HepG2 (cell line): ENCODE results near the gene PC. TPM values are rescaled to one million over a fixed set of nuclear protein-coding genes. Genes with fewer than 3 reads are reported as not detected.

Experiments
- GFI1 ChIP-seq: sonication (generic); formaldehyde crosslinking; IDR thresholded peaks from 2 replicates; pipeline ENCODE4 v1.5.0; 2020; ENCODE audit warnings: missing genetic modification reagents, mild to moderate bottlenecking, borderline replicate concordance
- MAFF ChIP-seq: IDR thresholded peaks from 2 replicates; pipeline ENCODE4 v1.6.1; 2011; ENCODE audit warnings: low read depth, low read length, improper control_type of control experiment
- TCF7 ChIP-seq: sonication (generic); IDR thresholded peaks from 2 replicates; pipeline ENCODE4 v1.6.1; 2016; ENCODE audit warnings: antibody characterized with exemption, low read depth
- THAP11 ChIP-seq: IDR thresholded peaks from 2 replicates; pipeline ENCODE4 v1.6.1; 2016; ENCODE audit warnings: missing biosample characterization, missing genetic modification reagents
- ZNF460 ChIP-seq: sonication (generic); formaldehyde crosslinking; IDR thresholded peaks from 2 replicates; pipeline ENCODE4 v1.5.1; 2020; ENCODE audit warnings: missing genetic modification reagents, mild to moderate bottlenecking, borderline replicate concordance
- polyA plus RNA-seq, 8 experiments: library from polyadenylated mRNA; depleted of rRNA in 3 of 8; stranded (reverse) in 7 of 8; unstranded in 1 of 8; fragments of >200 nt; fragmentation: Illumina TruSeq in 4 of 8; extraction: Trizol in 4 of 8; gene quantifications; 2 replicates each; pipeline versions ENCODE4 v1.2.1 to v1.2.3, GENCODE V29; 2011 to 2016; ENCODE audit warnings: low read depth in 4 of 8, missing spikeins in 1 of 8, mixed read lengths in 1 of 8; ENCODE audit not compliant: insufficient read depth in 1 of 8
- total RNA-seq, 5 experiments: library from RNA; depleted of rRNA; stranded (reverse); fragments of >200 nt; fragmentation: Illumina TruSeq; extraction: Trizol; gene quantifications; 2 replicates each; pipeline ENCODE4 v1.2.3, GENCODE V29; 2016; ENCODE audit warnings: low read depth in 1 of 5
- TF ChIP-seq, protein P1 (sequence below): sonication (generic); formaldehyde crosslinking; IDR thresholded peaks from 2 replicates; pipeline ENCODE4 v1.5.0; 2020; ENCODE audit warnings: mild to moderate bottlenecking, missing genetic modification reagents, borderline replicate concordance
- TF ChIP-seq, protein P2 (sequence below): sonication (generic); formaldehyde crosslinking; conservative IDR thresholded peaks from 2 replicates; pipeline ENCODE4 v1.4.0; 2020; ENCODE audit warnings: mild to moderate bottlenecking, missing genetic modification reagents, moderate library complexity
- TF ChIP-seq, protein P3 (sequence below): sonication (generic); formaldehyde crosslinking; IDR thresholded peaks from 2 replicates; pipeline ENCODE4 v1.4.0; 2020; ENCODE audit warnings: missing genetic modification reagents
- TF ChIP-seq, protein P4 (sequence below): sonication (generic); formaldehyde crosslinking; IDR thresholded peaks from 2 replicates; pipeline ENCODE4 v1.5.1; 2020; ENCODE audit warnings: missing genetic modification reagents, mild to moderate bottlenecking, borderline replicate concordance
- TF ChIP-seq, protein P5 (sequence below): sonication (generic); formaldehyde crosslinking; IDR thresholded peaks from 2 replicates; pipeline ENCODE4 v1.5.0; 2020; ENCODE audit warnings: missing genetic modification reagents

The PC gene
- total and polyA plus RNA-seq, 2 of the 13 experiments (the other 11 are each of a cell fraction or from before 2014, with no cell fraction given): 29.0 to 39.0 TPM

DNA sequence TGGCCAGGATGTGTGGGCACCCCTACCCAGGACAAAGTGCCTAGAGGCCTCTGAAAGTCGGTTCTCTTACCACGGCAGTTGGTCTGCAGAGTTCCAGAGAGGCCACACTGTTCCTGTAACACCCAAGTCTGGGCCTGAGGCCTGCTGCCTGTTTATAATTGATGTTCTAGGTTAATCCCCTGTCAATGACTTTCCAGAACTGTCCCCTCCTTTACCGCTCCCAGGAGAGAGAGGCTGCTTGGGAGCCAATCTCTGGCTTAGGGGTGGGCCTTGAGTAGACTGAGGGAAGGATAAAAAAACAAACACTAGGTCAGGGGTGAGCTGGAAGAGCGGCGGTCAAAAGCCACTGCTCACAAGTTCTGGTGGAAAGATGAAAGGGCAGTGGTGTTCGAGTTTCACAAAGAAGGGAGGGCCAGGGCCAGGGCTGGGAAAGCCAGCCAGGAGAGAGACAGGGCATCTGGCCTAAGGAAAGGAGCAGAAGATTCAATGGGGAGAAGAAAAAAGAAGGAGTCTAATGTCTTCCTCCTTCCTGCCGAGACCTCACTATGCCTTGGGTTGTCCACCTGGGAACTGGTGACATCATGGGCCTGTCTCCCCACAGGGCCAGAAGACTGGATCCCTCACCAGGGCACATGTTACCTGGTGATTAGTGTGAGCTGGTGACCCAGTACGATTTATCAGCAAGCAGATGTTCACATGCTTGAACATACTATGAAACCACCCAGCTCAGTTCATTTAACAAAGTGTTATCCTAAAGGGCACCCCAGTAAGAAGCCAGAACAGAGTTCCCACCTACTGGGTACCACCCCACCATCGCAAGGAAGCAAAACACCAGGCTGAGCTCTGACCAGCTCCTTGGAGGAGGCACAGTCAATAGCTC, 50.2 kb downstream of the PC start (continued):
- TF ChIP-seq, protein P1, sequence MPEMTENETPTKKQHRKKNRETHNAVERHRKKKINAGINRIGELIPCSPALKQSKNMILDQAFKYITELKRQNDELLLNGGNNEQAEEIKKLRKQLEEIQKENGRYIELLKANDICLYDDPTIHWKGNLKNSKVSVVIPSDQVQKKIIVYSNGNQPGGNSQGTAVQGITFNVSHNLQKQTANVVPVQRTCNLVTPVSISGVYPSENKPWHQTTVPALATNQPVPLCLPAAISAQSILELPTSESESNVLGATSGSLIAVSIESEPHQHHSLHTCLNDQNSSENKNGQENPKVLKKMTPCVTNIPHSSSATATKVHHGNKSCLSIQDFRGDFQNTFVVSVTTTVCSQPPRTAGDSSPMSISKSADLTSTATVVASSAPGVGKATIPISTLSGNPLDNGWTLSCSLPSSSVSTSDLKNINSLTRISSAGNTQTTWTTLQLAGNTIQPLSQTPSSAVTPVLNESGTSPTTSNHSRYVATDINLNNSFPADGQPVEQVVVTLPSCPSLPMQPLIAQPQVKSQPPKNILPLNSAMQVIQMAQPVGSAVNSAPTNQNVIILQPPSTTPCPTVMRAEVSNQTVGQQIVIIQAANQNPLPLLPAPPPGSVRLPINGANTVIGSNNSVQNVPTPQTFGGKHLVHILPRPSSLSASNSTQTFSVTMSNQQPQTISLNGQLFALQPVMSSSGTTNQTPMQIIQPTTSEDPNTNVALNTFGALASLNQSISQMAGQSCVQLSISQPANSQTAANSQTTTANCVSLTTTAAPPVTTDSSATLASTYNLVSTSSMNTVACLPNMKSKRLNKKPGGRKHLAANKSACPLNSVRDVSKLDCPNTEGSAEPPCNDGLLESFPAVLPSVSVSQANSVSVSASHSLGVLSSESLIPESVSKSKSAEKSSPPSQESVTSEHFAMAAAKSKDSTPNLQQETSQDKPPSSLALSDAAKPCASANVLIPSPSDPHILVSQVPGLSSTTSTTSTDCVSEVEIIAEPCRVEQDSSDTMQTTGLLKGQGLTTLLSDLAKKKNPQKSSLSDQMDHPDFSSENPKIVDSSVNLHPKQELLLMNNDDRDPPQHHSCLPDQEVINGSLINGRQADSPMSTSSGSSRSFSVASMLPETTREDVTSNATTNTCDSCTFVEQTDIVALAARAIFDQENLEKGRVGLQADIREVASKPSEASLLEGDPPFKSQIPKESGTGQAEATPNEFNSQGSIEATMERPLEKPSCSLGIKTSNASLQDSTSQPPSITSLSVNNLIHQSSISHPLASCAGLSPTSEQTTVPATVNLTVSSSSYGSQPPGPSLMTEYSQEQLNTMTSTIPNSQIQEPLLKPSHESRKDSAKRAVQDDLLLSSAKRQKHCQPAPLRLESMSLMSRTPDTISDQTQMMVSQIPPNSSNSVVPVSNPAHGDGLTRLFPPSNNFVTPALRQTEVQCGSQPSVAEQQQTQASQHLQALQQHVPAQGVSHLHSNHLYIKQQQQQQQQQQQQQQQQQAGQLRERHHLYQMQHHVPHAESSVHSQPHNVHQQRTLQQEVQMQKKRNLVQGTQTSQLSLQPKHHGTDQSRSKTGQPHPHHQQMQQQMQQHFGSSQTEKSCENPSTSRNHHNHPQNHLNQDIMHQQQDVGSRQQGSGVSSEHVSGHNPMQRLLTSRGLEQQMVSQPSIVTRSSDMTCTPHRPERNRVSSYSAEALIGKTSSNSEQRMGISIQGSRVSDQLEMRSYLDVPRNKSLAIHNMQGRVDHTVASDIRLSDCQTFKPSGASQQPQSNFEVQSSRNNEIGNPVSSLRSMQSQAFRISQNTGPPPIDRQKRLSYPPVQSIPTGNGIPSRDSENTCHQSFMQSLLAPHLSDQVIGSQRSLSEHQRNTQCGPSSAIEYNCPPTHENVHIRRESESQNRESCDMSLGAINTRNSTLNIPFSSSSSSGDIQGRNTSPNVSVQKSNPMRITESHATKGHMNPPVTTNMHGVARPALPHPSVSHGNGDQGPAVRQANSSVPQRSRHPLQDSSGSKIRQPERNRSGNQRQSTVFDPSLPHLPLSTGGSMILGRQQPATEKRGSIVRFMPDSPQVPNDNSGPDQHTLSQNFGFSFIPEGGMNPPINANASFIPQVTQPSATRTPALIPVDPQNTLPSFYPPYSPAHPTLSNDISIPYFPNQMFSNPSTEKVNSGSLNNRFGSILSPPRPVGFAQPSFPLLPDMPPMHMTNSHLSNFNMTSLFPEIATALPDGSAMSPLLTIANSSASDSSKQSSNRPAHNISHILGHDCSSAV (CRISPR knock-in tag): no peak
- TF ChIP-seq MAFF (no peak), THAP11 (CRISPR knock-in tag) (no peak), TCF7 (peak; percentile 83), ZNF460 (CRISPR knock-in tag) (no peak), GFI1 (CRISPR knock-in tag) (peak; percentile 38; the same call in 1 of the 2 replicates)
- TF ChIP-seq, protein P2, sequence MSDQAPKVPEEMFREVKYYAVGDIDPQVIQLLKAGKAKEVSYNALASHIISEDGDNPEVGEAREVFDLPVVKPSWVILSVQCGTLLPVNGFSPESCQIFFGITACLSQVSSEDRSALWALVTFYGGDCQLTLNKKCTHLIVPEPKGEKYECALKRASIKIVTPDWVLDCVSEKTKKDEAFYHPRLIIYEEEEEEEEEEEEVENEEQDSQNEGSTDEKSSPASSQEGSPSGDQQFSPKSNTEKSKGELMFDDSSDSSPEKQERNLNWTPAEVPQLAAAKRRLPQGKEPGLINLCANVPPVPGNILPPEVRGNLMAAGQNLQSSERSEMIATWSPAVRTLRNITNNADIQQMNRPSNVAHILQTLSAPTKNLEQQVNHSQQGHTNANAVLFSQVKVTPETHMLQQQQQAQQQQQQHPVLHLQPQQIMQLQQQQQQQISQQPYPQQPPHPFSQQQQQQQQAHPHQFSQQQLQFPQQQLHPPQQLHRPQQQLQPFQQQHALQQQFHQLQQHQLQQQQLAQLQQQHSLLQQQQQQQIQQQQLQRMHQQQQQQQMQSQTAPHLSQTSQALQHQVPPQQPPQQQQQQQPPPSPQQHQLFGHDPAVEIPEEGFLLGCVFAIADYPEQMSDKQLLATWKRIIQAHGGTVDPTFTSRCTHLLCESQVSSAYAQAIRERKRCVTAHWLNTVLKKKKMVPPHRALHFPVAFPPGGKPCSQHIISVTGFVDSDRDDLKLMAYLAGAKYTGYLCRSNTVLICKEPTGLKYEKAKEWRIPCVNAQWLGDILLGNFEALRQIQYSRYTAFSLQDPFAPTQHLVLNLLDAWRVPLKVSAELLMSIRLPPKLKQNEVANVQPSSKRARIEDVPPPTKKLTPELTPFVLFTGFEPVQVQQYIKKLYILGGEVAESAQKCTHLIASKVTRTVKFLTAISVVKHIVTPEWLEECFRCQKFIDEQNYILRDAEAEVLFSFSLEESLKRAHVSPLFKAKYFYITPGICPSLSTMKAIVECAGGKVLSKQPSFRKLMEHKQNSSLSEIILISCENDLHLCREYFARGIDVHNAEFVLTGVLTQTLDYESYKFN (CRISPR knock-in tag): peak; percentile 87
- TF ChIP-seq, protein P3, sequence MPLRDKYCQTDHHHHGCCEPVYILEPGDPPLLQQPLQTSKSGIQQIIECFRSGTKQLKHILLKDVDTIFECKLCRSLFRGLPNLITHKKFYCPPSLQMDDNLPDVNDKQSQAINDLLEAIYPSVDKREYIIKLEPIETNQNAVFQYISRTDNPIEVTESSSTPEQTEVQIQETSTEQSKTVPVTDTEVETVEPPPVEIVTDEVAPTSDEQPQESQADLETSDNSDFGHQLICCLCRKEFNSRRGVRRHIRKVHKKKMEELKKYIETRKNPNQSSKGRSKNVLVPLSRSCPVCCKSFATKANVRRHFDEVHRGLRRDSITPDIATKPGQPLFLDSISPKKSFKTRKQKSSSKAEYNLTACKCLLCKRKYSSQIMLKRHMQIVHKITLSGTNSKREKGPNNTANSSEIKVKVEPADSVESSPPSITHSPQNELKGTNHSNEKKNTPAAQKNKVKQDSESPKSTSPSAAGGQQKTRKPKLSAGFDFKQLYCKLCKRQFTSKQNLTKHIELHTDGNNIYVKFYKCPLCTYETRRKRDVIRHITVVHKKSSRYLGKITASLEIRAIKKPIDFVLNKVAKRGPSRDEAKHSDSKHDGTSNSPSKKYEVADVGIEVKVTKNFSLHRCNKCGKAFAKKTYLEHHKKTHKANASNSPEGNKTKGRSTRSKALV (CRISPR knock-in tag): 0 out of 2 replicates have a peak, but pooled peaks have one; percentile 31
- TF ChIP-seq, protein P4, sequence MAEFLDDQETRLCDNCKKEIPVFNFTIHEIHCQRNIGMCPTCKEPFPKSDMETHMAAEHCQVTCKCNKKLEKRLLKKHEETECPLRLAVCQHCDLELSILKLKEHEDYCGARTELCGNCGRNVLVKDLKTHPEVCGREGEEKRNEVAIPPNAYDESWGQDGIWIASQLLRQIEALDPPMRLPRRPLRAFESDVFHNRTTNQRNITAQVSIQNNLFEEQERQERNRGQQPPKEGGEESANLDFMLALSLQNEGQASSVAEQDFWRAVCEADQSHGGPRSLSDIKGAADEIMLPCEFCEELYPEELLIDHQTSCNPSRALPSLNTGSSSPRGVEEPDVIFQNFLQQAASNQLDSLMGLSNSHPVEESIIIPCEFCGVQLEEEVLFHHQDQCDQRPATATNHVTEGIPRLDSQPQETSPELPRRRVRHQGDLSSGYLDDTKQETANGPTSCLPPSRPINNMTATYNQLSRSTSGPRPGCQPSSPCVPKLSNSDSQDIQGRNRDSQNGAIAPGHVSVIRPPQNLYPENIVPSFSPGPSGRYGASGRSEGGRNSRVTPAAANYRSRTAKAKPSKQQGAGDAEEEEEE (CRISPR knock-in tag): no peak
- TF ChIP-seq, protein P5, sequence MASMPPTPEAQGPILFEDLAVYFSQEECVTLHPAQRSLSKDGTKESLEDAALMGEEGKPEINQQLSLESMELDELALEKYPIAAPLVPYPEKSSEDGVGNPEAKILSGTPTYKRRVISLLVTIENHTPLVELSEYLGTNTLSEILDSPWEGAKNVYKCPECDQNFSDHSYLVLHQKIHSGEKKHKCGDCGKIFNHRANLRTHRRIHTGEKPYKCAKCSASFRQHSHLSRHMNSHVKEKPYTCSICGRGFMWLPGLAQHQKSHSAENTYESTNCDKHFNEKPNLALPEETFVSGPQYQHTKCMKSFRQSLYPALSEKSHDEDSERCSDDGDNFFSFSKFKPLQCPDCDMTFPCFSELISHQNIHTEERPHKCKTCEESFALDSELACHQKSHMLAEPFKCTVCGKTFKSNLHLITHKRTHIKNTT (CRISPR knock-in tag): no peak
